ENCODE data around the gene IRF2BP2.

The IRF2BP2 gene

DNA sequence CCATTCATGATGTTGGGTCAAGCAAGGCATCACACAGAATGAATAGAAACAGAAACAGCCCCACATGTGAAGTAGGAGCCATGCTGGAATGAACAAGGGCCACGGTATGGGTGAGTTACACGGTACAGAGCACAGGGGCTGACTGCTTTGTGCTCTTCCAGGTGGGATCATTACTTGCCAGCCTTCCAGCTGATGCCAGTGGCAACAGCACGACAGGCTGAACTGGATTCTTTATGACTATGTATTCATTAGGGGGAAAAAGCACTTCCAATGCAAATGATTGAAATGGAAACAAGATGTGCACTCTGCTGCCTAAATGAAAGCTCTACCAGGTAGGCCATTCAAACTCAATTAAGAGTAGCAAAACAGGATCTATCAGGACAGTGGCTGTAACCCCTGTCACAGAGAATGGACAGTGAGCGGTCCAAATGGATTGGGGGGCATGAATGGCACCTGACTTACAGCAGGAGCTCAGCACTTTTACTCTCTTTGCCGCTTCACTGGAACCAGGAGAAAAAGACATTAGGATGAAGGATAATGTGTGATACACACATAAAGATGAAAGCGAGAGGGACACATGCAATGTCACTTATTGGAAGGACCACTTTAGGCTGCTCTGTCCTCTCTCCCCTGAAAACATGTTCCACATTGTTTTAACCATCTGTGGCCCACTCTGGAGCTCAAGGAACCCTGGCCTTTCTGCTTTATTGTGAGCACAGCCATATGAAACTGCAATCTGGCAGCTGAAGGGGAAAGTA, 23.4 kb upstream of the IRF2BP2 start:
- TF ChIP-seq EP300 (IDR thresholded peaks at IDR 0.05; ENCODE audit: borderline replicate concordance): no peak
- TF ChIP-seq, protein P1, sequence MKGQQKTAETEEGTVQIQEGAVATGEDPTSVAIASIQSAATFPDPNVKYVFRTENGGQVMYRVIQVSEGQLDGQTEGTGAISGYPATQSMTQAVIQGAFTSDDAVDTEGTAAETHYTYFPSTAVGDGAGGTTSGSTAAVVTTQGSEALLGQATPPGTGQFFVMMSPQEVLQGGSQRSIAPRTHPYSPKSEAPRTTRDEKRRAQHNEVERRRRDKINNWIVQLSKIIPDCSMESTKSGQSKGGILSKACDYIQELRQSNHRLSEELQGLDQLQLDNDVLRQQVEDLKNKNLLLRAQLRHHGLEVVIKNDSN (IDR thresholded peaks at IDR 0.05): no peak
- no peak for TF ChIP-seq TAF1 (IDR thresholded peaks at IDR 0.05; ENCODE audit: low read depth)
- TF ChIP-seq ZBTB7A (IDR thresholded peaks at IDR 0.05; ENCODE audit: low read depth): no peak
- TF ChIP-seq CEBPB (IDR thresholded peaks at IDR 0.05): no peak
- TF ChIP-seq NFIC (IDR thresholded peaks at IDR 0.05): no peak
- TF ChIP-seq, protein P2, sequence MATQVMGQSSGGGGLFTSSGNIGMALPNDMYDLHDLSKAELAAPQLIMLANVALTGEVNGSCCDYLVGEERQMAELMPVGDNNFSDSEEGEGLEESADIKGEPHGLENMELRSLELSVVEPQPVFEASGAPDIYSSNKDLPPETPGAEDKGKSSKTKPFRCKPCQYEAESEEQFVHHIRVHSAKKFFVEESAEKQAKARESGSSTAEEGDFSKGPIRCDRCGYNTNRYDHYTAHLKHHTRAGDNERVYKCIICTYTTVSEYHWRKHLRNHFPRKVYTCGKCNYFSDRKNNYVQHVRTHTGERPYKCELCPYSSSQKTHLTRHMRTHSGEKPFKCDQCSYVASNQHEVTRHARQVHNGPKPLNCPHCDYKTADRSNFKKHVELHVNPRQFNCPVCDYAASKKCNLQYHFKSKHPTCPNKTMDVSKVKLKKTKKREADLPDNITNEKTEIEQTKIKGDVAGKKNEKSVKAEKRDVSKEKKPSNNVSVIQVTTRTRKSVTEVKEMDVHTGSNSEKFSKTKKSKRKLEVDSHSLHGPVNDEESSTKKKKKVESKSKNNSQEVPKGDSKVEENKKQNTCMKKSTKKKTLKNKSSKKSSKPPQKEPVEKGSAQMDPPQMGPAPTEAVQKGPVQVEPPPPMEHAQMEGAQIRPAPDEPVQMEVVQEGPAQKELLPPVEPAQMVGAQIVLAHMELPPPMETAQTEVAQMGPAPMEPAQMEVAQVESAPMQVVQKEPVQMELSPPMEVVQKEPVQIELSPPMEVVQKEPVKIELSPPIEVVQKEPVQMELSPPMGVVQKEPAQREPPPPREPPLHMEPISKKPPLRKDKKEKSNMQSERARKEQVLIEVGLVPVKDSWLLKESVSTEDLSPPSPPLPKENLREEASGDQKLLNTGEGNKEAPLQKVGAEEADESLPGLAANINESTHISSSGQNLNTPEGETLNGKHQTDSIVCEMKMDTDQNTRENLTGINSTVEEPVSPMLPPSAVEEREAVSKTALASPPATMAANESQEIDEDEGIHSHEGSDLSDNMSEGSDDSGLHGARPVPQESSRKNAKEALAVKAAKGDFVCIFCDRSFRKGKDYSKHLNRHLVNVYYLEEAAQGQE (IDR thresholded peaks at IDR 0.05; ENCODE audit: low read depth): no peak
- no peak for TF ChIP-seq CREB1 (IDR thresholded peaks at IDR 0.05; ENCODE audit: low read depth)
- TF ChIP-seq YY1 (IDR thresholded peaks at IDR 0.05; ENCODE audit: low read depth): no peak
- TF ChIP-seq RAD21 (IDR thresholded peaks at IDR 0.05; ENCODE audit: low read depth): no peak
- TF ChIP-seq FOXM1 (IDR thresholded peaks at IDR 0.05; ENCODE audit: borderline replicate concordance, low read depth): no peak
- TF ChIP-seq EGR1 (IDR thresholded peaks at IDR 0.05): no peak
- no peak for TF ChIP-seq TCF12 (IDR thresholded peaks at IDR 0.05; ENCODE audit: low read depth)
- TF ChIP-seq, protein P3, sequence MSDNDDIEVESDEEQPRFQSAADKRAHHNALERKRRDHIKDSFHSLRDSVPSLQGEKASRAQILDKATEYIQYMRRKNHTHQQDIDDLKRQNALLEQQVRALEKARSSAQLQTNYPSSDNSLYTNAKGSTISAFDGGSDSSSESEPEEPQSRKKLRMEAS (IDR thresholded peaks at IDR 0.05): no peak
- no peak for TF ChIP-seq TEAD4 (IDR thresholded peaks at IDR 0.05)

GRCh38 chr1:234632225-234632624, 22.2 kb upstream of the IRF2BP2 start:
- TF ChIP-seq FOXM1 (IDR thresholded peaks at IDR 0.05; ENCODE audit: borderline replicate concordance, low read depth) (no peak), EGR1 (IDR thresholded peaks at IDR 0.05) (no peak), ZBTB7A (IDR thresholded peaks at IDR 0.05; ENCODE audit: low read depth) (no peak), CREB1 (IDR thresholded peaks at IDR 0.05; ENCODE audit: low read depth) (no peak), NFIC (IDR thresholded peaks at IDR 0.05) (no peak), TCF12 (IDR thresholded peaks at IDR 0.05; ENCODE audit: low read depth) (no peak), TAF1 (IDR thresholded peaks at IDR 0.05; ENCODE audit: low read depth) (no peak), RAD21 (IDR thresholded peaks at IDR 0.05; ENCODE audit: low read depth) (no peak), TEAD4 (IDR thresholded peaks at IDR 0.05) (no peak)
- TF ChIP-seq, protein P3 (IDR thresholded peaks at IDR 0.05): no peak
- TF ChIP-seq, protein P2 (IDR thresholded peaks at IDR 0.05; ENCODE audit: low read depth): no peak

DNA sequence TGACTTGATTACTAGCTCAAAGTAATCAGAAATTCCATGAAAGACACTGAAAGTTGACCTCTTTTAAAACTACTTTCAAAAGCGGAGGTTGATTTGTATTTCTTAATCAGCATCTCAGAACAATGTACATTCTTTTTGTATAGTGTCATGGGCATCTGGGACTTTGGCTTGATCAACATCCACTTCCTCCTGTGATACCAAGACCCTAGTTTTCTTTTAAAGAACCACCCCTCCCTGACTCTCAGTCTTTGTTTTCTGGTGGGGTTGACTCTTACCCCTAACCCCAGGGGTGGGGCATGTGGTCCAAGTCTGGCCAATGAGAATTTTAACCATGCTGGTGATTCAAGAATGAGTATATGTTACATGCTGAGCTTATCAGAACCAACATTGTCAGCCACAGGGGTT, 21.7 kb upstream of the IRF2BP2 start:
- TF ChIP-seq RAD21 (IDR thresholded peaks at IDR 0.05; ENCODE audit: low read depth) (no peak), CEBPB (IDR thresholded peaks at IDR 0.05) (peak; percentile 44; the same call in 1 of the 2 replicates), FOXM1 (IDR thresholded peaks at IDR 0.05; ENCODE audit: borderline replicate concordance, low read depth) (peak; percentile 38; the same call in 1 of the 2 replicates), YY1 (IDR thresholded peaks at IDR 0.05; ENCODE audit: low read depth) (no peak), CREB1 (IDR thresholded peaks at IDR 0.05; ENCODE audit: low read depth) (no peak), ZBTB7A (IDR thresholded peaks at IDR 0.05; ENCODE audit: low read depth) (no peak), TEAD4 (IDR thresholded peaks at IDR 0.05) (peak; percentile 61; the same call in 1 of the 2 replicates), NFIC (IDR thresholded peaks at IDR 0.05) (0 out of 2 replicates have a peak, but pooled peaks have one; percentile 23)
- TF ChIP-seq, protein P2 (IDR thresholded peaks at IDR 0.05; ENCODE audit: low read depth): no peak
- TF ChIP-seq, protein P1 (IDR thresholded peaks at IDR 0.05): peak; percentile 61

- no peak for TF ChIP-seq YY1 (IDR thresholded peaks at IDR 0.05; ENCODE audit: low read depth)
- TF ChIP-seq TEAD4 (IDR thresholded peaks at IDR 0.05): no peak
- TF ChIP-seq, protein P2 (IDR thresholded peaks at IDR 0.05; ENCODE audit: low read depth): no peak
- TF ChIP-seq TAF1 (IDR thresholded peaks at IDR 0.05; ENCODE audit: low read depth): no peak
- 0 out of 2 replicates have a peak, but pooled peaks have one; percentile 26 for TF ChIP-seq CEBPB (IDR thresholded peaks at IDR 0.05)
Observed at GRCh38 chr1:234629026-234629425, 19.0 kb upstream of the IRF2BP2 start.
